Measurements from ENCODE around the gene EVX2. TPM values are rescaled to one million over a fixed set of nuclear protein-coding genes. Genes with fewer than 3 reads are reported as not detected.

The EVX2 gene
- total RNA-seq, 1 donor from 2014 or later, result not detected

- no peak for DNase-seq (ENCODE audit: low spot score in 2 of 2, unreplicated experiment in 2 of 2)
- Mint-ChIP-seq H3K27me3 (ENCODE audit: low read depth) (peaks cover 98% of the 10 kb centered on the region), H3K27ac (no peak overlapping the region), H3K36me3 (no peaks in the 10 kb centered on the region), H3K4me3 (peak overlapping the region; percentile 58), H3K9me3 (no peaks in the 10 kb centered on the region), H3K4me1 (peaks cover 13% of the 10 kb centered on the region)
- no peak for TF ChIP-seq CTCF (IDR thresholded peaks at IDR 0.05; ENCODE audit: unreplicated experiment)
Measured at GRCh38 chr2:176123411-176124109, 39.8 kb upstream of the EVX2 start.

- Mint-ChIP-seq H3K36me3 (no peaks in the 10 kb centered on the region), H3K27ac (no peak within 1 kb of the TSS), H3K9me3 (no peaks in the 10 kb centered on the region), H3K4me1 (peaks cover 8% of the 10 kb centered on the region), H3K4me3 (peak within 1 kb of the TSS; percentile 65), H3K27me3 (ENCODE audit: low read depth) (peaks cover 98% of the 10 kb centered on the region)
- TF ChIP-seq CTCF (IDR thresholded peaks at IDR 0.05; ENCODE audit: unreplicated experiment), result no peak
- no peak for DNase-seq (ENCODE audit: low spot score in 2 of 2, unreplicated experiment in 2 of 2)
Measured at GRCh38 chr2:176122683-176123410, 39.1 kb upstream of the EVX2 start, which contains the start of gene HOXD9. Gene HOXD9, plus strand, starts transcription at chr2:176122719. Its CDS starts 50 bp downstream, at chr2:176122769.

GRCh38 chr2:176122052-176122682, 38.4 kb upstream of the EVX2 start:
- no peak for DNase-seq (ENCODE audit: low spot score in 2 of 2, unreplicated experiment in 2 of 2)
- H3K27me3 Mint-ChIP-seq (ENCODE audit: low read depth), result peaks cover 97% of the 10 kb centered on the region
- peak overlapping the region; percentile 65 for H3K4me3 Mint-ChIP-seq
- no peak for TF ChIP-seq CTCF (IDR thresholded peaks at IDR 0.05; ENCODE audit: unreplicated experiment)
- no peaks in the 10 kb centered on the region for H3K9me3 Mint-ChIP-seq
- peaks cover 8% of the 10 kb centered on the region for H3K4me1 Mint-ChIP-seq
- no peaks in the 10 kb centered on the region for H3K36me3 Mint-ChIP-seq
- no peak overlapping the region for H3K27ac Mint-ChIP-seq

- no peak for TF ChIP-seq CTCF (IDR thresholded peaks at IDR 0.05; ENCODE audit: unreplicated experiment)
- Mint-ChIP-seq H3K27ac (no peak overlapping the region), H3K4me3 (no peak overlapping the region), H3K4me1 (peaks cover 8% of the 10 kb centered on the region), H3K36me3 (peaks cover 3% of the 10 kb centered on the region), H3K9me3 (peaks cover 4% of the 10 kb centered on the region), H3K27me3 (ENCODE audit: low read depth) (peaks cover 97% of the 10 kb centered on the region)
- no peak for DNase-seq (ENCODE audit: low spot score in 2 of 2, unreplicated experiment in 2 of 2)
Measured at GRCh38 chr2:176121190-176122051, 37.7 kb upstream of the EVX2 start.

Data from mesothelial cell of epicardium (in vitro differentiated cells).